ENCODE measurements around the gene HDAC5.
A peak's percentile ranks its signal among the peaks of the same experiment; 100 is the strongest.
"Not testable (repeated sequence)": the region's sequence is repeated elsewhere in the genome, so short reads cannot be mapped to it uniquely, and the experiment has no call there.

Gene HDAC5

GRCh38 chr17:44123356-44124117, at the start of gene HDAC5:
Gene HDAC5, minus strand, starts transcription at chr17:44123641. Its CDS starts 6,126 bp downstream, at chr17:44117515.
- peak; percentile 95 for DNase-seq (ENCODE audit: low spot score)

- DNase-seq (ENCODE audit: low spot score) = no peak
These were observed 48.6 kb upstream of the HDAC5 start for GRCh38 chr17:44171931-44172455.

- DNase-seq (ENCODE audit: low spot score) = no peak
These were observed 47.2 kb upstream of the HDAC5 start, which contains the start of gene ASB16 for GRCh38 chr17:44170499-44171201. Gene ASB16, plus strand, starts transcription at chr17:44170704. Its CDS starts 86 bp downstream, at chr17:44170790.

- DNase-seq (ENCODE audit: low spot score) = no peak
These were observed 46.7 kb upstream of the HDAC5 start for GRCh38 chr17:44170135-44170498.

- DNase-seq (ENCODE audit: low spot score) = no peak
These were observed 43.9 kb upstream of the HDAC5 start for GRCh38 chr17:44167181-44167861.

GRCh38 chr17:44164476-44164875, 41.0 kb upstream of the HDAC5 start:
- no peak for DNase-seq (ENCODE audit: low spot score)

- DNase-seq (ENCODE audit: low spot score) = peak; percentile 53
These were observed 36.2 kb upstream of the HDAC5 start for GRCh38 chr17:44159519-44160210.

- no peak for DNase-seq (ENCODE audit: low spot score)
These were observed 32.0 kb upstream of the HDAC5 start for GRCh38 chr17:44155488-44155887.

- DNase-seq (ENCODE audit: low spot score) = no peak
These were observed 29.4 kb upstream of the HDAC5 start for GRCh38 chr17:44152875-44153274.

- DNase-seq (ENCODE audit: low spot score) = no peak
These were observed 26.4 kb upstream of the HDAC5 start for GRCh38 chr17:44149750-44150329.

- DNase-seq (ENCODE audit: low spot score) = not testable (repeated sequence)
These were observed 25.6 kb upstream of the HDAC5 start for GRCh38 chr17:44149066-44149465.

- DNase-seq (ENCODE audit: low spot score) = no peak
These were observed 24.4 kb upstream of the HDAC5 start for GRCh38 chr17:44147812-44148211.

GRCh38 chr17:44146375-44147346, 23.2 kb upstream of the HDAC5 start:
- no peak for DNase-seq (ENCODE audit: low spot score)

- no peak for DNase-seq (ENCODE audit: low spot score)
These were observed 21.7 kb upstream of the HDAC5 start for GRCh38 chr17:44144966-44145739.

- DNase-seq (ENCODE audit: low spot score) = not testable (repeated sequence)
These were observed 20.5 kb upstream of the HDAC5 start for GRCh38 chr17:44143921-44144320.

- DNase-seq (ENCODE audit: low spot score) = peak; percentile 54
These were observed 14.7 kb upstream of the HDAC5 start for GRCh38 chr17:44137891-44138709.

- DNase-seq (ENCODE audit: low spot score) = no peak
These were observed 11.5 kb upstream of the HDAC5 start for GRCh38 chr17:44134752-44135568.
